HL-60 (cell line): ENCODE measurements around the gene PHRF1.

Experiments
- DNase-seq, 2 experiments: peaks; one replicate each; pipeline ENCODE4 v3.0.0-alpha.2; 2010 to 2020; ENCODE audit warnings: low read depth in 1 of 2, low spot score in 1 of 2
- H3K27ac ChIP-seq: fragments of 250-450 bp; sonication (Bioruptor Pico); replicated peaks from 2 replicates; pipeline ENCODE4 v1.5.1; 2020; ENCODE audit warnings: mild to moderate bottlenecking, moderate library complexity
- H3K27me3 ChIP-seq: fragments of 250-450 bp; sonication (Bioruptor Pico); 2 replicates; pipeline ENCODE4 v1.5.1; 2021; ENCODE audit warnings: mild to moderate bottlenecking, moderate library complexity; ENCODE audit not compliant: insufficient read depth, poor library complexity, severe bottlenecking
- H3K4me3 ChIP-seq: replicated peaks from 2 replicates; pipeline ENCODE4 v1.5.1; 2011; ENCODE audit warnings: mild to moderate bottlenecking, control low read depth, low read length; ENCODE audit not compliant: insufficient read depth
- CTCF ChIP-seq: IDR thresholded peaks from one replicate; pipeline ENCODE4 v1.5.1; 2011; ENCODE audit warnings: low read length, control low read depth, inconsistent platforms; ENCODE audit not compliant: insufficient read depth
- GABPA ChIP-seq: IDR thresholded peaks from 2 replicates; pipeline ENCODE4 v1.6.1; 2012; ENCODE audit warnings: low read depth
- POLR2AphosphoS5 ChIP-seq: IDR thresholded peaks from 2 replicates; pipeline ENCODE4 v1.6.1; 2012; ENCODE audit warnings: low read depth
- REST ChIP-seq: IDR thresholded peaks from 2 replicates; pipeline ENCODE4 v1.6.1; 2012; ENCODE audit warnings: low read depth; ENCODE audit not compliant: insufficient replicate concordance
- SPI1 ChIP-seq: IDR thresholded peaks from 2 replicates; pipeline ENCODE4 v1.6.1; 2012; ENCODE audit warnings: low read depth, mild to moderate bottlenecking, borderline replicate concordance

The PHRF1 gene

GRCh38 chr11:556662-557256 lies 19.5 kb upstream of the PHRF1 start:
- no peak overlapping the region for H3K27ac ChIP-seq
- TF ChIP-seq SPI1 = no peak
- TF ChIP-seq POLR2AphosphoS5 = no peak
- TF ChIP-seq CTCF = no peak
- no peak for TF ChIP-seq REST
- TF ChIP-seq GABPA = no peak
- no peak for DNase-seq
- H3K27me3 ChIP-seq = peaks cover 30% of the 10 kb centered on the region
- no peak overlapping the region for H3K4me3 ChIP-seq

DNA sequence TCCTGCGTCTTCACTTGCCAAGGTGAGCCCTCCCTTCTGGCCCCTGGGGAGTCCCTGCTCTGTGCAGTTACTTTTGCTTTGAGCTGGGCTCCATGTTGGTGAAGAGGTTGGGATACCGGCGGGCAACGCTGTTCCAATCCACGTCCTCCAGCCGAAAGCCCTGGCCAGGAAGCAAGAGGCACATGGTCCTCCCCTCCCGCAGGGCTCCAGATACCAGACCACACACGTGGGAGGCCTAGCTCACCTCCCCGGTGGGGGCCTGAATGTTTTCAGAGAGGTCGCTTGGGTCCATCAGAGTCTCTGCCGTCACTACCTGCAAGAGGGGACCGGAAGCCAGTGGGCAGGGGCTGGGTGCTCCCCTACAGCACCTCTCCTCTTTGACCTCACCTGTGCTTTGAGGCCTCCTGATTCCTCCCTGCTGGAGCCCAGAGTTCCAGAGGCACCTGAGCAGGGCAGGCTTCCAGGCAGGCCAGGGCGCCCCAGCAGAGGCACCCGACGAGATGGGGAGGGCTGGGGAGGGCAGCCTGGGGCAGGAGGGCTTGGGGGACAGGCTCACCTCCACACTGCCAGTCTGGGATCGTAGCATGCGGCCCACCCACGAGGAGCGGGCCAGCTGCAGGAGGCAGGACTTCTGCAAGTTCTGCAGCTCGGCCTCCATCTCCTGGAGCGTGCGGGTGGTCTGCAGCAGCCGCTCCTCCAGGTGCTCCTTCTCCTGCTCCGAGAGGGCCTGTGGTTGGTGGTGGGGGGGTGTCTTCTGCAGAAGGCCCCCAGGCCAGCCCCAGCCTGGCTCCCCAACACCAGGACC lies 18.7 kb upstream of the PHRF1 start:
- no peak for DNase-seq
- Histone ChIP-seq H3K4me3 (no peak overlapping the region), H3K27me3 (peaks cover 30% of the 10 kb centered on the region), H3K27ac (no peak overlapping the region)
- TF ChIP-seq GABPA (no peak), REST (no peak), CTCF (no peak), SPI1 (no peak), POLR2AphosphoS5 (no peak)

DNA sequence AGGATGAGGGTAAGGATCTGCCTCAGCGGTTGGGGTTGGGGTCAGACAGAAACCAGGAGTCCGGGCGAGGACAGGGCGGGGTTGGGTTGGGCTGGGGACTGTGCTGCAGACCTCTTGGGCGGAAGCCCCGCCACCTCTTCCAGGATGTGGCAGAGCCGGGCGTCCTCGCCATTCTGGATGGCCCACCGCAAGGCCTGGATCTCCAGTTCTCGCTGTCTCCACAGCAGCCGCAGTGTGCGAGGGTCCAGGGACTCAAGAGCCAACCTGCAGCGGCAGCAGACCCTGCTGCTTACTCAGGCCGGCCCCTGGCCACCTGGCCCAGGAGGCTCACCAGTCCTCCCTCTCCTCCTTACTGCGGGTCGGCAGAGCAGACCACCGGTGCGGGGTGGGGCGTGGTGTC lies 17.8 kb upstream of the PHRF1 start:
- no peak for DNase-seq
- H3K27me3 ChIP-seq = peaks cover 30% of the 10 kb centered on the region
- H3K27ac ChIP-seq = no peak overlapping the region
- no peak overlapping the region for H3K4me3 ChIP-seq
- no peak for TF ChIP-seq REST
- TF ChIP-seq GABPA = no peak
- no peak for TF ChIP-seq SPI1
- no peak for TF ChIP-seq POLR2AphosphoS5
- no peak for TF ChIP-seq CTCF
